COLO829 (cell line): Measurements from ENCODE around the gene SH3BP2.
A peak's percentile ranks its signal among the peaks of the same experiment; 100 is the strongest.

Experiments
- DNase-seq: peaks from one replicate; pipeline ENCODE4 v3.0.0; 2012; ENCODE audit warnings: low spot score

The SH3BP2 gene

GRCh38 chr4:2790583-2791517 lies 2.0 kb upstream of the SH3BP2 start:
- DNase-seq, result no peak

DNA sequence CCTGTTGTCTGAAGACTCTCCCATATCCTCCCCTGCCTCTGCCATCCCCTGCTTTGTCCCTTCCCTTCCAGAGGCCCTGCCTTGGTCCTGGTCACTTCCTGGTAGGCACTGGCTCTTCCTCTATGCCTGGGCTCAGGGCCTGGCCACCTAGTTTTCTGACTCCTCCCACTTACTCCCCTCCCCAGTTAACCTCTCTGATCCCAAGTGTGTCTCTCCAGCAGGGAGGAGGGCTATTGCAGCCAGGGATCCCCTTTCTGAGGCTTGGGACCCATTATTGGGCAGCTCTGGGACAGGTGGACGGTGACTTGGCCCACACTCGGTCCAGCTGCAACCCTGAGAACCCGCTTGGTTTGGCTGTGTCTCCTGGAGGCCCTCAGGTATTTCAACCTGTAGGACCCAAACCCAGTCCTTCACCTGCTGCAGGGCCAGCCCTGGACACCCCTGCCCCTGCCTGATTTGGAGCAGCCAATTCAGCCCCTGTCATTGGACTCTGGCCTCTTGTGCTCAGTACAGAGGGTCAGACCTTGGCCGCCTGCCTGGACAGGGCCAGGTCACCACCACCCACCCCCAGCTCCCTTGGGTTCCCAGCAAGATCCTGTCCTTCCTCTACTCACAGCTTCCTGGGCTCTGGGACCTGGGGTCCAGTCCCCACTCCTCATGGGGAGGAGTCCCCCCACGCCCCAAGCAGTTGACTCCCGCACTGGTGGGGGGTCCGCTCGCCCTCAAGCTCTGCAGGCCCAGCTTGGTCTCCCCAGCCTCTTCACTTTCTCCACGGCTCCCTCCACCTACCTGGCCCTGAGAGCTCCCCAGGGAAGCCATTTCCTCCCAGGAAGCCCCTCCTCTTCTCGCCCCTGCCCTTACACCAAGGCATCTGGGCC lies 1.1 kb upstream of the SH3BP2 start:
- no peak for DNase-seq

- no peak for DNase-seq
Observed at GRCh38 chr4:2792396-2792710, 532 bp upstream of the SH3BP2 start.

DNA sequence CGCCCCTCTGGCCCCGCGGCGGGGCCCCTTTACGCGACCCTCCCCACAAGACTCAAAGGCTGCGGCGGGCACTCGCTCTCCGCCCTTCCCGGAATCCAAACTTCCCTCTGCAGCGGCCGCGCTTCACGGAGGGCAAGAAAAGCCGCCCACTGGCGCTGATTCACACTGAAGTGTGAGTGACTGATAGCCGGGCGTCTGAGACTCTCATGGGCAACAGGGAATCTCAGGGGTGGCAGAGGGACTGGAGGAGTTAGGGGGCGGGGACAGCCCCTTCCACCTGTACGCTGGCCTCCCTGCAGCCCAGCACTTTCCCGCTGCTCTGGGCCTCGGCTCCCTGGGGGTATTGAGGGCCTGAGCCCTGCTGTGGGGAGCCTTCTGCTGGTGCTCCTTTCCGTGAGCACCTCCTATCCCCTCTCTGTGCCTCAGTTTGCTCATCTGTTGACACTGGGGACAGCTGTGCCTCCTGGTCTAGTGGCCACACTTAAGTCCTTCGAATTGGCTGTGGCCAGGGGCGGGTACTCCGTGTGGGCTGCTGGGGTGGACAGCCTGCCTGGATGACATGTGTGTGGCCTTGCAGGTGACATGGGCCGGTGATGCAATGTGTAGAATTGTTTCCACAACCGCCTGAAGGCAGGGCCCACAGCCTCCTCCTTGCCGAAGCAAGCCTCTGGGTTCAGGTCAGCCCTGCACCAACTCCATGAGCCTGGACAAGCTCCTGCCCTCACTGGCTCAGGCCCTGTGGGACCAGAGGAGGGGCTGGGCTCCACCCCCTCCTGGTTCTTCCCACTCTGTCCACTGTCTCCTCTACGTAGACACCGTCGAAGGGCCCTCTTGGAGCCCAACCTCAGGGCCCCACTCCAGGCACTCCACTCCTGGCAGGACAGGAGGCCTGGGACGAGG lies 951 bp downstream of the SH3BP2 start:
- DNase-seq, result peak; percentile 8

- DNase-seq, result no peak
Observed at GRCh38 chr4:2794486-2795299, 1.8 kb downstream of the SH3BP2 start.

- DNase-seq, result no peak
Observed at GRCh38 chr4:2795300-2795892, 2.5 kb downstream of the SH3BP2 start.

DNA sequence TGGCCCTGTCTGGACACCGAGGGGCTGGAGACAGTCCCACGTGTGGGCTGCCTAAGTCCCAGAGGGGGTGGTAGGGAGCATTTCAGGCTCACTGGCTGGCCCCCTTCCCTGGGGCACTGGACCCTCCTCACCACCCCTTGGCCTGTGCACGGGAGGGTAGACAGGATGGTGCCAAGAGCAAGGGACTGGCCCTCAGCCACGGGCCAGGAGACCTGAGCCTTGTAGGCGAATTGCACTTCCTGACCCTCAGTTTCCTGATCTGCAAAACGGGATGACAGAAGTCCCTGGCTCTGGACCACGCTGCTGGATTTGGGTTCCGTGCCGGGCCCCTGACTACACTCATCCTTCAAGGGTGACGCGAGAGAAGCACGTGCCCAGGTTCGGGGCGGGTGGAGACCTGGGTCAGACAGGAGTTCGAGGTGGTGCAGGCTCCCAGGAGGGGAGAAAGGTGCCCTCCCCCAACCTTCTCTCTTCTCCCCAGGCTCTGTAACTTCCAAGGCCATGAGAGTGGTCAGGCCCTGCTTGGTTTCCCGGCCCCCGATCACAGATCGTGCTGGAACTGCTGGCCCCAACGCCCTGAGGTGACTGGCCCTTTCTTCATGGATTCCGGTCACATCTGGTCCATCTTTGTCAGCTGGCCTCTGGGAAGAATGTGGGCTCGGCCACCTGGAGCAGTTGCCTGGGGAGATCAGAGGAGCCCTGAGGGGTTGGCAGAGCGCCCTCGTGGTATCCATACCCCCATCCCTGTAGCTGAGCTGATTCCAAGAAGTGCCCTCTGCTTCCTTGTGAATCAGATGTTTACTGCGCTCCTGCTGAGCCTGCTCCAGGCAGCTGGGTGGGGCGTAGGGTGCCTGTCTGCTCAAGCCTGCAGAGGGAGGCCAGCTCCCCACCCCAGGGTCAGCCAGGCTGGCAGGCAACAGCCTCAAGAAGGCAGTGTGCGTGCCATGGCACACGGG lies 3.3 kb downstream of the SH3BP2 start:
- no peak for DNase-seq

- DNase-seq, result no peak
Observed at GRCh38 chr4:2796849-2797544, 4.1 kb downstream of the SH3BP2 start.

- DNase-seq, result no peak
Observed at GRCh38 chr4:2797545-2798305, 4.8 kb downstream of the SH3BP2 start.

DNA sequence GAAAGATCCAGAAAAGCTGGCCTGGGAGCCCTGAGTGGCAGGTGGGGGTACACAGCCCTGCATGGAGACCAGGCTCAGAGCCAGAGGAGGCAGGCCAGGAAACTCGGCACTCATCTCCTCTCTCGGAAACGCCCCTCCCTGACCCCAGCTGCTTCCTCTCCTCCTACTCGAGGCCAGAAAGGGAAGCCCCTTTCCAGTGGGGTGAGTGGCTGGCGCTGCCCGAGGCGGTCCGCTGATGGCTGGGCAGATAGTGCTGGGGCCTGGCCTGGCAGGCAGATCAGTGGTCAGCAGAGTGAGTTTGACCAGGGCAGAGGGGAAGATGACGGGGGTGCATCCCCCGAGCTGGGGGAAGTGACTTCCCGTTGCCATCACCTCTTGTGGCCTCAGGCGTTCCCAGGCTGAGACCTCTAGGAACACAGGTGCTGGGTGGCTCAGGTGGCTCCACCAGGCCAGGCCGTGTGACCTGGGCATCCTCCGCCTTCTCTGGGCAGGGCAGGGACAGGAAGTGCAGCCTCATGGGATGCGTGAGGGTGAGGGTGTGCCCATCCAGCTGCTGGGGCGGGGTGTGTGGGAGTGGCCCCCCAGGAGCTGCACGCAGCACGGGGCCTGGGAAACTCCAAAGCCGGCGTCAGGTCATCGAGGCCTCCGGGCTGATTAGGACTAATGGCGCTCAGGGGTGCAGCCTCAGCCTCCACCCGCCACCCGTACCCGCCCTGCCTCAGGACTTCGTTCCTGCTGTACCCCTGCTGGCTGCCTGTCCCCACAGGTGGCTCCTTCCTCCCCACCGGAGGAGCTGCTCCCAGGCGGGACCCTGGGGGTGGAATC lies 5.7 kb downstream of the SH3BP2 start:
- no peak for DNase-seq

DNA sequence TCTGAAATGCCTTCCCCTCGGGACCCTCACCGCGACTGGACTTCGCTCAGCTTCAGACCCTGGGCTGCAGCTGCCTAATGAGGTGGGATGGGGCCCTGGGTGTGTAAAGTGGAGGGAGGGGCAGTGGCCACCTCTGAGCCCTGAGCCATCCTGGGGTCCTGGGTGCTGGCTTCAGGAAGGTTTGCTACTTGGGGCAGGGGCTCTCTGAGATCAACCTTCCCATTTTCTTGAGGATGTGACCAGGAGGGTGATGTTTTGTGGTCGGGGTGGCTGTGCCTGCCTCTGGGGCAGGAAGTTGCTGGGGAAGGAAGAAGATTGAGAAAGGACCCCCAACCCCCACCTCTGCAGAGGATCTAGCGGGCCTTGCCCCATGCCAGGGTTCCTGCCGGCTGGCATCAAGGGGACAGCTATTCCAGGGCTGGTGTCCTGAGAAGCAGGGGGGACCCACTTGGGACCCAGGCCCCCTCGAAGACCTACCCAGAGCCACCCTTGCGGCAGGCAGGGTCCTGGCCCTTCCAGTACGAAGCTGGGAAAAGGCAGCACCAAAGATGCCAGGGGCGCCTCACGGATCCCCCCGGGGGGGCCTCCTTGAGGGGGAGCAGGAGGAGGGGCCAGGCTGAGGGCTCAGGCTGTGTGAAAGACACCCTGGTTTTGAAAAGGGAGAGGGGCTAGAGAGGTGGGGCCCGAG lies 6.5 kb downstream of the SH3BP2 start:
- DNase-seq, result no peak

- no peak for DNase-seq
Observed at GRCh38 chr4:2799971-2800690, 7.2 kb downstream of the SH3BP2 start.

GRCh38 chr4:2800691-2801596 lies 8.1 kb downstream of the SH3BP2 start:
- DNase-seq, result no peak

- no peak for DNase-seq
Observed at GRCh38 chr4:2802618-2803531, 10.0 kb downstream of the SH3BP2 start.
